HepG2 (cell line): ENCODE data around the gene UBTF. TPM values are rescaled to one million over a fixed set of nuclear protein-coding genes. Genes with fewer than 3 reads are reported as not detected.

Experiments
- BHLHE40 ChIP-seq: IDR thresholded peaks from 2 replicates; pipeline ENCODE4 v1.6.1; 2011; ENCODE audit warnings: low read length, improper control_type of control experiment
- HOXA5 ChIP-seq: sonication (generic); formaldehyde crosslinking; IDR thresholded peaks from 2 replicates; pipeline ENCODE4 v1.4.0; 2020; ENCODE audit warnings: missing genetic modification reagents
- ISL2 ChIP-seq: sonication (generic); formaldehyde crosslinking; IDR thresholded peaks from 2 replicates; pipeline ENCODE4 v1.5.0; 2020; ENCODE audit warnings: missing genetic modification reagents
- ISX ChIP-seq: sonication (generic); formaldehyde crosslinking; conservative IDR thresholded peaks from 2 replicates; pipeline ENCODE4 v1.5.0; 2020; ENCODE audit warnings: missing genetic modification reagents
- KDM5B ChIP-seq: sonication (generic); formaldehyde crosslinking; IDR thresholded peaks from 2 replicates; pipeline ENCODE4 v1.4.0; 2020; ENCODE audit warnings: missing genetic modification reagents, mild to moderate bottlenecking, borderline replicate concordance
- NCOA5 ChIP-seq: sonication (generic); formaldehyde crosslinking; IDR thresholded peaks from 2 replicates; pipeline ENCODE4 v1.4.0; 2020; ENCODE audit warnings: missing genetic modification reagents
- NFYC ChIP-seq: IDR thresholded peaks from 2 replicates; pipeline ENCODE4 v1.6.1; 2016; ENCODE audit warnings: missing genetic modification reagents, missing compliant biosample characterization
- NR3C1 ChIP-seq: sonication (generic); formaldehyde crosslinking; IDR thresholded peaks from 2 replicates; pipeline ENCODE4 v1.4.0; 2020; ENCODE audit warnings: missing genetic modification reagents
- PCBP2 ChIP-seq: fragments of 200-400 bp; formaldehyde crosslinking; optimal IDR thresholded peaks from 2 replicates; pipeline ENCODE3; 2018; ENCODE audit warnings: low read length, low read depth; ENCODE audit not compliant: poor library complexity, severe bottlenecking
- POGZ ChIP-seq: sonication (generic); formaldehyde crosslinking; IDR thresholded peaks from 2 replicates; pipeline ENCODE4 v1.4.0; 2020; ENCODE audit warnings: mild to moderate bottlenecking, missing genetic modification reagents
- SNAPC2 ChIP-seq: sonication (generic); formaldehyde crosslinking; IDR thresholded peaks from 2 replicates; pipeline ENCODE4 v1.8.1; 2022; ENCODE audit warnings: mild to moderate bottlenecking, missing genetic modification reagents
- ZFP36L2 ChIP-seq: sonication (generic); formaldehyde crosslinking; IDR thresholded peaks from 2 replicates; pipeline ENCODE4 v1.4.0; 2020; ENCODE audit warnings: missing genetic modification reagents
- ZNF644 ChIP-seq: IDR thresholded peaks from 2 replicates; pipeline ENCODE4 v1.6.1; 2016; ENCODE audit warnings: low read depth
- ZNF672 ChIP-seq: sonication (generic); formaldehyde crosslinking; IDR thresholded peaks from 2 replicates; pipeline ENCODE4 v1.8.1; 2022; ENCODE audit warnings: missing genetic modification reagents
- polyA plus RNA-seq, 8 experiments: library from polyadenylated mRNA; depleted of rRNA in 3 of 8; stranded (reverse) in 7 of 8; unstranded in 1 of 8; fragments of >200 nt; fragmentation: Illumina TruSeq in 4 of 8; extraction: Trizol in 4 of 8; gene quantifications; 2 replicates each; pipeline versions ENCODE4 v1.2.1 to v1.2.3, GENCODE V29; 2011 to 2016; ENCODE audit warnings: low read depth in 4 of 8, missing spikeins in 1 of 8, mixed read lengths in 1 of 8; ENCODE audit not compliant: insufficient read depth in 1 of 8
- total RNA-seq, 5 experiments: library from RNA; depleted of rRNA; stranded (reverse); fragments of >200 nt; fragmentation: Illumina TruSeq; extraction: Trizol; gene quantifications; 2 replicates each; pipeline ENCODE4 v1.2.3, GENCODE V29; 2016; ENCODE audit warnings: low read depth in 1 of 5
- TF ChIP-seq, protein P1 (sequence below): IDR thresholded peaks from 2 replicates; pipeline ENCODE4 v1.6.1; 2016
- TF ChIP-seq, protein P2 (sequence below): sonication (generic); formaldehyde crosslinking; IDR thresholded peaks from 2 replicates; pipeline ENCODE4 v1.5.1; 2020; ENCODE audit warnings: mild to moderate bottlenecking, missing genetic modification reagents, moderate library complexity
- TF ChIP-seq, protein P3 (sequence below): sonication (generic); formaldehyde crosslinking; IDR thresholded peaks from 2 replicates; pipeline ENCODE4 v1.4.0; 2020; ENCODE audit warnings: missing genetic modification reagents
- TF ChIP-seq, protein P4 (sequence below): sonication (generic); formaldehyde crosslinking; conservative IDR thresholded peaks from 2 replicates; pipeline ENCODE4 v1.8.0; 2022; ENCODE audit warnings: missing genetic modification reagents
- TF ChIP-seq, protein P5 (sequence below): IDR thresholded peaks from 2 replicates; pipeline ENCODE4 v1.6.1; 2016; ENCODE audit warnings: low read depth
- TF ChIP-seq, protein P6 (sequence below): sonication (generic); formaldehyde crosslinking; IDR thresholded peaks from 2 replicates; pipeline ENCODE4 v1.4.0; 2020; ENCODE audit warnings: mild to moderate bottlenecking, low read depth, missing genetic modification reagents

The UBTF gene
- total and polyA plus RNA-seq, 2 of the 13 experiments (the other 11 are each of a cell fraction or from before 2014, with no cell fraction given) = 15.2 to 60.9 TPM

DNA sequence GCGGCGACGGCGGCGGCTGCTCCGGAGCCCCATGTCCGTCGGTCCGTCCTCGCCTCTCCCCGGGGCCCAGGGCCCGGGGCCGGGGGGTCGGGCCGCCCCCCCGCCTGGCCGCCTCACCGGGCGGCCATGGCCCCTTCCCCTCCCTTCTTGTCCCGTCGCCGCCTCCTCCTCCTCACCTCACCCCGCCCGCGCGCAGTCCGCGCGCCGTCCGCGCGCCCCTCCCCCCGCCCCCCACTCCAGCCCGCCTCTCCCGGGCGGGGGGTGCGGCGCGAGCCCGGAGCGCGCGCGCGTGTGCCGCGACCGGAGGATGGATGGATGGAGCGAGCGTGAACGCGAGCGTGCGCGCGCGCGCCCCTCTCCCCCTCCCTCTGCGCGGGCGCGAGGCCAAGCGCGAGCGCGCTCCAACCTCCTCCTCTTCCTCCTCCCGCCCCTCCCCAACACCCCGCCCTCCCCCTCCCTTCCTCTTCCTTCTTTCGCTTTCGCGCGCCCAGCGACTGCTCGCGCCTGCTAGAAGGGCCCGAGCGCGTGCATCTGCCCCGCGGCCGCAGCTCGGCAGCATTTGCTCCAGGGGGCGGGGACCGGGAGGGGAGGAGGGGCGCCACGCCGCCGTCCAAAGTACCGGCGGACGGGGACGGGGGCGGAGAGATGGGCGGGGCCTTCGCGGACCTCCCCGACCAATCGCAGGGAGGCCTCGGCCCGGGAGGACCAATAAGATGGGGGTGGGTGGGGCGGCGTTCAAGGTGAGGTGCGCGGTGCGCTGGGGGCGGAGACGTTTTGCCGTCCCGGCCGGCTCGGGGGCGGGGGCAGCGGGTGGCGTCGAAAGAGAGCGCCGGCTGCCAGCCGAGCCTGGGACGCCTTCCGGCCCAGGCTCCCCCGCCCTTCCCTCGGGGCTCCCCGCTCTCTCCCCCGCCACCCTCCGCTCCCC lies 19.7 kb downstream of the UBTF start, which contains the start of gene ATXN7L3 (continued):
- TF ChIP-seq ISX (no peak), NCOA5 (CRISPR knock-in tag) (no peak), ZFP36L2 (CRISPR knock-in tag) (no peak), KDM5B (CRISPR knock-in tag) (no peak), SNAPC2 (no peak), ZNF644 (no peak), NFYC (CRISPR knock-in tag) (peak; percentile 84), HOXA5 (CRISPR knock-in tag) (peak; percentile 62; the same call in 1 of the 2 replicates), PCBP2 (no peak), POGZ (CRISPR knock-in tag) (peak; percentile 46; the same call in 1 of the 2 replicates), ISL2 (CRISPR knock-in tag) (peak; percentile 75), ZNF672 (CRISPR knock-in tag) (no peak), NR3C1 (no peak), BHLHE40 (no peak)
- TF ChIP-seq, protein P1, sequence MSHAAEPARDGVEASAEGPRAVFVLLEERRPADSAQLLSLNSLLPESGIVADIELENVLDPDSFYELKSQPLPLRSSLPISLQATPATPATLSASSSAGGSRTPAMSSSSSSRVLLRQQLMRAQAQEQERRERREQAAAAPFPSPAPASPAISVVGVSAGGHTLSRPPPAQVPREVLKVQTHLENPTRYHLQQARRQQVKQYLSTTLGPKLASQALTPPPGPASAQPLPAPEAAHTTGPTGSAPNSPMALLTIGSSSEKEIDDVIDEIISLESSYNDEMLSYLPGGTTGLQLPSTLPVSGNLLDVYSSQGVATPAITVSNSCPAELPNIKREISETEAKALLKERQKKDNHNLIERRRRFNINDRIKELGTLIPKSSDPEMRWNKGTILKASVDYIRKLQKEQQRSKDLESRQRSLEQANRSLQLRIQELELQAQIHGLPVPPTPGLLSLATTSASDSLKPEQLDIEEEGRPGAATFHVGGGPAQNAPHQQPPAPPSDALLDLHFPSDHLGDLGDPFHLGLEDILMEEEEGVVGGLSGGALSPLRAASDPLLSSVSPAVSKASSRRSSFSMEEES (CRISPR knock-in tag) = no peak
- TF ChIP-seq, protein P2, sequence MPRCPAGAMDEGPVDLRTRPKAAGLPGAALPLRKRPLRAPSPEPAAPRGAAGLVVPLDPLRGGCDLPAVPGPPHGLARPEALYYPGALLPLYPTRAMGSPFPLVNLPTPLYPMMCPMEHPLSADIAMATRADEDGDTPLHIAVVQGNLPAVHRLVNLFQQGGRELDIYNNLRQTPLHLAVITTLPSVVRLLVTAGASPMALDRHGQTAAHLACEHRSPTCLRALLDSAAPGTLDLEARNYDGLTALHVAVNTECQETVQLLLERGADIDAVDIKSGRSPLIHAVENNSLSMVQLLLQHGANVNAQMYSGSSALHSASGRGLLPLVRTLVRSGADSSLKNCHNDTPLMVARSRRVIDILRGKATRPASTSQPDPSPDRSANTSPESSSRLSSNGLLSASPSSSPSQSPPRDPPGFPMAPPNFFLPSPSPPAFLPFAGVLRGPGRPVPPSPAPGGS = no peak
- TF ChIP-seq, protein P3, sequence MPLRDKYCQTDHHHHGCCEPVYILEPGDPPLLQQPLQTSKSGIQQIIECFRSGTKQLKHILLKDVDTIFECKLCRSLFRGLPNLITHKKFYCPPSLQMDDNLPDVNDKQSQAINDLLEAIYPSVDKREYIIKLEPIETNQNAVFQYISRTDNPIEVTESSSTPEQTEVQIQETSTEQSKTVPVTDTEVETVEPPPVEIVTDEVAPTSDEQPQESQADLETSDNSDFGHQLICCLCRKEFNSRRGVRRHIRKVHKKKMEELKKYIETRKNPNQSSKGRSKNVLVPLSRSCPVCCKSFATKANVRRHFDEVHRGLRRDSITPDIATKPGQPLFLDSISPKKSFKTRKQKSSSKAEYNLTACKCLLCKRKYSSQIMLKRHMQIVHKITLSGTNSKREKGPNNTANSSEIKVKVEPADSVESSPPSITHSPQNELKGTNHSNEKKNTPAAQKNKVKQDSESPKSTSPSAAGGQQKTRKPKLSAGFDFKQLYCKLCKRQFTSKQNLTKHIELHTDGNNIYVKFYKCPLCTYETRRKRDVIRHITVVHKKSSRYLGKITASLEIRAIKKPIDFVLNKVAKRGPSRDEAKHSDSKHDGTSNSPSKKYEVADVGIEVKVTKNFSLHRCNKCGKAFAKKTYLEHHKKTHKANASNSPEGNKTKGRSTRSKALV (CRISPR knock-in tag) = no peak
- TF ChIP-seq, protein P4, sequence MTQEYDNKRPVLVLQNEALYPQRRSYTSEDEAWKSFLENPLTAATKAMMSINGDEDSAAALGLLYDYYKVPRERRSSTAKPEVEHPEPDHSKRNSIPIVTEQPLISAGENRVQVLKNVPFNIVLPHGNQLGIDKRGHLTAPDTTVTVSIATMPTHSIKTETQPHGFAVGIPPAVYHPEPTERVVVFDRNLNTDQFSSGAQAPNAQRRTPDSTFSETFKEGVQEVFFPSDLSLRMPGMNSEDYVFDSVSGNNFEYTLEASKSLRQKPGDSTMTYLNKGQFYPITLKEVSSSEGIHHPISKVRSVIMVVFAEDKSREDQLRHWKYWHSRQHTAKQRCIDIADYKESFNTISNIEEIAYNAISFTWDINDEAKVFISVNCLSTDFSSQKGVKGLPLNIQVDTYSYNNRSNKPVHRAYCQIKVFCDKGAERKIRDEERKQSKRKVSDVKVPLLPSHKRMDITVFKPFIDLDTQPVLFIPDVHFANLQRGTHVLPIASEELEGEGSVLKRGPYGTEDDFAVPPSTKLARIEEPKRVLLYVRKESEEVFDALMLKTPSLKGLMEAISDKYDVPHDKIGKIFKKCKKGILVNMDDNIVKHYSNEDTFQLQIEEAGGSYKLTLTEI (CRISPR knock-in tag) = no peak
- TF ChIP-seq, protein P5, sequence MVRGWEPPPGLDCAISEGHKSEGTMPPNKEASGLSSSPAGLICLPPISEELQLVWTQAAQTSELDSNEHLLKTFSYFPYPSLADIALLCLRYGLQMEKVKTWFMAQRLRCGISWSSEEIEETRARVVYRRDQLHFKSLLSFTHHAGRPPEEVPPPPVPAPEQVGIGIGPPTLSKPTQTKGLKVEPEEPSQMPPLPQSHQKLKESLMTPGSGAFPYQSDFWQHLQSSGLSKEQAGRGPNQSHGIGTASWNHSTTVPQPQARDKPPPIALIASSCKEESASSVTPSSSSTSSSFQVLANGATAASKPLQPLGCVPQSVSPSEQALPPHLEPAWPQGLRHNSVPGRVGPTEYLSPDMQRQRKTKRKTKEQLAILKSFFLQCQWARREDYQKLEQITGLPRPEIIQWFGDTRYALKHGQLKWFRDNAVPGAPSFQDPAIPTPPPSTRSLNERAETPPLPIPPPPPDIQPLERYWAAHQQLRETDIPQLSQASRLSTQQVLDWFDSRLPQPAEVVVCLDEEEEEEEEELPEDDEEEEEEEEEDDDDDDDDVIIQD (CRISPR knock-in tag) = no peak
- TF ChIP-seq, protein P6, sequence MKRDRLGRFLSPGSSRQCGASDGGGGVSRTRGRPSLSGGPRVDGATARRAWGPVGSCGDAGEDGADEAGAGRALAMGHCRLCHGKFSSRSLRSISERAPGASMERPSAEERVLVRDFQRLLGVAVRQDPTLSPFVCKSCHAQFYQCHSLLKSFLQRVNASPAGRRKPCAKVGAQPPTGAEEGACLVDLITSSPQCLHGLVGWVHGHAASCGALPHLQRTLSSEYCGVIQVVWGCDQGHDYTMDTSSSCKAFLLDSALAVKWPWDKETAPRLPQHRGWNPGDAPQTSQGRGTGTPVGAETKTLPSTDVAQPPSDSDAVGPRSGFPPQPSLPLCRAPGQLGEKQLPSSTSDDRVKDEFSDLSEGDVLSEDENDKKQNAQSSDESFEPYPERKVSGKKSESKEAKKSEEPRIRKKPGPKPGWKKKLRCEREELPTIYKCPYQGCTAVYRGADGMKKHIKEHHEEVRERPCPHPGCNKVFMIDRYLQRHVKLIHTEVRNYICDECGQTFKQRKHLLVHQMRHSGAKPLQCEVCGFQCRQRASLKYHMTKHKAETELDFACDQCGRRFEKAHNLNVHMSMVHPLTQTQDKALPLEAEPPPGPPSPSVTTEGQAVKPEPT = no peak
